Ectodermal cell (in vitro differentiated cells): ENCODE measurements around the gene SCNM1.
"Not testable (repeated sequence)": the region's sequence is repeated elsewhere in the genome, so short reads cannot be mapped to it uniquely, and the experiment has no call there.

Experiments used
- H3K27ac ChIP-seq: 2 replicates; pipeline ENCODE4 v1.7.0; 2013; ENCODE audit warnings: mild to moderate bottlenecking, low read depth, low read length; ENCODE audit not compliant: insufficient read depth, poor library complexity, severe bottlenecking
- H3K27me3 ChIP-seq: 2 replicates; pipeline ENCODE4 v1.7.0; 2013; ENCODE audit warnings: mild to moderate bottlenecking, low read length; ENCODE audit not compliant: insufficient read depth, control insufficient read depth, poor library complexity, severe bottlenecking
- H3K36me3 ChIP-seq: one replicate; pipeline ENCODE4 v1.7.0; 2013; ENCODE audit warnings: low read length; ENCODE audit not compliant: control insufficient read depth, insufficient read depth
- H3K4me1 ChIP-seq: one replicate; pipeline ENCODE4 v1.7.0; 2013; ENCODE audit warnings: low read length; ENCODE audit not compliant: control insufficient read depth, insufficient read depth
- H3K4me3 ChIP-seq: 2 replicates; pipeline ENCODE4 v1.7.0; 2013; ENCODE audit warnings: low read depth, low read length, control low read depth; ENCODE audit not compliant: insufficient read depth
- H3K9me3 ChIP-seq: 2 replicates; pipeline ENCODE4 v1.7.0; 2013; ENCODE audit warnings: mild to moderate bottlenecking, low read length, moderate library complexity; ENCODE audit not compliant: control insufficient read depth
- WGBS, 2 experiments: methylation state at CpG; one replicate each; pipeline ENCODE4 v1.1.7; 2013; ENCODE audit warnings: missing lambda C conversion rate in 2 of 2; 5-methylcytosine and 5-hydroxymethylcytosine counted together

SCNM1 gene

GRCh38 chr1:151166505-151166956 is 587 bp downstream of the SCNM1 start:
- Histone ChIP-seq H3K27ac (peak overlapping the region; percentile 60), H3K36me3 (peaks cover 4% of the 10 kb centered on the region)

GRCh38 chr1:151167116-151167515 is 1.2 kb downstream of the SCNM1 start:
- Histone ChIP-seq H3K4me1 (peaks cover 16% of the 10 kb centered on the region), H3K36me3 (no peaks in the 10 kb centered on the region), H3K9me3 (no peaks in the 10 kb centered on the region), H3K4me3 (peak overlapping the region; percentile 95), H3K27ac (no peak overlapping the region), H3K27me3 (no peaks in the 10 kb centered on the region)
- 95% methylated on average over 6 of the region's 6 CpGs for WGBS, 2 experiments

More at GRCh38 chr1:151166505-151166956, 587 bp downstream of the SCNM1 start:
- 8 to 10% methylated on average over 15 of the region's 15 CpGs for WGBS, 2 experiments
- peak overlapping the region; percentile 95 for H3K4me3 ChIP-seq
- peaks cover 16% of the 10 kb centered on the region for H3K4me1 ChIP-seq
- no peaks in the 10 kb centered on the region for H3K27me3 ChIP-seq
- H3K9me3 ChIP-seq = no peaks in the 10 kb centered on the region

DNA sequence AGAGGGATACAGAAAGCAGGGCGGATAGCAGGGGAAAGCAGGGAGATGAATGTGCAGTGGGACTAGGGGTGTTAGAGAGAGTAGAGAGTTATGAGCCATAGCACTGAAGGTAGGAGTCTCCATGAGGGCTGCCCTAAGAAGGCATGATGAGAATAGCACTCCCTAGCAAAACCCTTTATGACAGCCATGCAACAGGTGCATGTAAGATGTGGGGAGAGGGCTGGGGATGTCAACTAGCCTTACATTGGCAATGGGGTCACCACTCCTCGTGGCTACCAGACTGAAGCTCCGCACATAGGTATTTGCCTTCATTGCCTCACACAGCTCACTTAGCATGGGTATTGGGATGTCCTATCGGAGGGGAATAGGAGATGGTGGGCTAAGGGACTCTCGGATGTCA is 5.2 kb downstream of the SCNM1 start:
- 83 to 93% methylated on average over 4 to 5 of the region's 5 CpGs for WGBS, 2 experiments
- Histone ChIP-seq H3K9me3 (no peaks in the 10 kb centered on the region), H3K4me3 (no peak overlapping the region), H3K27ac (no peak overlapping the region), H3K4me1 (peaks cover 5% of the 10 kb centered on the region), H3K36me3 (peaks cover 7% of the 10 kb centered on the region), H3K27me3 (no peaks in the 10 kb centered on the region)

GRCh38 chr1:151175041-151175741 is 9.2 kb downstream of the SCNM1 start:
- Histone ChIP-seq H3K4me3 (no peak overlapping the region), H3K9me3 (no peaks in the 10 kb centered on the region), H3K36me3 (peaks cover 24% of the 10 kb centered on the region), H3K27ac (no peak overlapping the region), H3K4me1 (no peaks in the 10 kb centered on the region), H3K27me3 (no peaks in the 10 kb centered on the region)
- WGBS, 2 experiments = 95 to 99% methylated on average over 4 to 5 of the region's 6 CpGs

DNA sequence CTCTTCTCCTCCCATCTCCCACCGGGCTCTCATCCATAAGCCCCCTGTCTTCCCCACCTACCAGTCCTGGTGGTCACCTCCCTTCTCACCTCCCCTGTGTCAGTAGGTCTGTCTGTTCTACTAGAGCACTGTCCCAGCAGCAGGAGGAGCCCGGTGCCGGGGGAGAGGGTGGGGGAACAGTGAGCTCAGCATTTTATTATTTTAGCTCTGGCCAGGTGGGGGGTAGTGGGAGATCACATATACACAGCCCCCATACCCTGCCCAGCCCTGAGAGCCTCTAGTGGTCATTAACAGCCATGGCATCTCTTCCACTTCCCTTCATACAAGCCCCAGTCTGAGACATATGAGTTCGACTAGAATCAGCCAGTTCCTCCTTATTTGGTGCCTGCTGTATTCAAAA is 9.9 kb downstream of the SCNM1 start, which contains the start of gene TMOD4:
TSS of gene TMOD4 (minus strand) at position 119 of the 400 bp plus-strand sequence. CDS start 1,106 bp downstream, outside the sequence.
- peaks cover 28% of the 10 kb centered on the region for H3K36me3 ChIP-seq
- no peaks in the 10 kb centered on the region for H3K4me1 ChIP-seq
- no peak within 1 kb of the TSS for H3K4me3 ChIP-seq
- H3K27me3 ChIP-seq = no peaks in the 10 kb centered on the region
- 89% methylated on average over 2 to 4 of the region's 4 CpGs for WGBS, 2 experiments
- H3K9me3 ChIP-seq = no peaks in the 10 kb centered on the region
- peak within 1 kb of the TSS; percentile 6 for H3K27ac ChIP-seq

DNA sequence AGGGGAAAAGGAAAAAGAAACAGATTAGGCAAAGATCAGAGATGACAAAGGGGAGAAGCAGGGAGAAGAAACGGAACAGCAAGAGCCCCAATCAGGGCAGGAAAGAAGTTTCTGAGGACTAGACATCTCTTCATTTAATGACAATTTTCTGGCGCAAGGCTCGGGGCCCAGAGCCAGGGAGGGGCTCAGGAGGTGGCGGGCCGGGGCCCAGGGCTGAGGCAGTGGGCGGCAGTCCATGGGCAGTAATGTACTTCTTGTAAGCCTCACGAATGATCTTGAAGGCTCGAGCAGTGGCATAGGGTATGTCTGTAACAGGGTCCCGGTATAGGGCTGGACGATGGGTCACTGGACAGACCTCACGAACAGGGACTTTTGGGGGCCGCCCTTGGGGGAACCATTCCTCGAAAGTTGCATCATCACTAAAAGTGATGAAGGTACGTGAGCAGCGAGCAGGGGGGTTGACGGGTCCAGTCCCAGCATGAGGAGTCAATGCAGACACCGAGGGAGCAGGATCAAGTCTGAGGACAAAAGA is 10.6 kb downstream of the SCNM1 start:
- H3K9me3 ChIP-seq = no peaks in the 10 kb centered on the region
- WGBS, 2 experiments = 95% methylated on average over 17 of the region's 17 CpGs
- no peaks in the 10 kb centered on the region for H3K4me1 ChIP-seq

DNA sequence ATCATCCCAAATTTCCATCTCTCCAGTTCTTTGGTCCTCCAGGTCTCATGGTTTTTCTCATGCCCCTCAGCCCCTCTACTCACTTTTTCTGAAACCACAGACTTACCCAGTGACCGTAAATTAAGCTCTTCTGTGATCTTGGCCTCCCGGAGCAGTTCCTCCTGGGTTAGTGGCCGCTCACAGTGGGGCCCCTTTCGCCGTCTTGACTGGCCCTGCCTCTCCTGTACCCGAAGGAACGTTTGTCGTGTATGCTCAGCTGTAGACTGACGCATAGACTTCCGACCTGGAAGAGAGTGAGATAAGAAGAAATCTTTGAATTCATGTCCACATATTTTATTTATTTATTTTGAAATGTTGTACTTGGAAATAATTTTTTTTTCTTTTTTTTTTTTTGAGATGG is 18.3 kb downstream of the SCNM1 start:
- Histone ChIP-seq H3K36me3 (peaks cover 44% of the 10 kb centered on the region), H3K4me3 (no peak overlapping the region), H3K27me3 (no peaks in the 10 kb centered on the region), H3K9me3 (no peaks in the 10 kb centered on the region), H3K4me1 (peaks cover 10% of the 10 kb centered on the region), H3K27ac (no peak overlapping the region)
- WGBS, 2 experiments = 95 to 97% methylated on average over 9 to 10 of the region's 10 CpGs

More for the DNA sequence above, 10.6 kb downstream of the SCNM1 start:
- H3K4me3 ChIP-seq = no peak overlapping the region
- peak overlapping the region; percentile 6 for H3K27ac ChIP-seq
- H3K27me3 ChIP-seq = no peaks in the 10 kb centered on the region
- H3K36me3 ChIP-seq = peaks cover 34% of the 10 kb centered on the region

- Histone ChIP-seq H3K27me3 (no peaks in the 10 kb centered on the region), H3K27ac (no peak overlapping the region), H3K4me3 (no peak overlapping the region), H3K36me3 (peaks cover 30% of the 10 kb centered on the region), H3K9me3 (no peaks in the 10 kb centered on the region), H3K4me1 (peaks cover 10% of the 10 kb centered on the region)
- WGBS, 2 experiments = 100% methylated on average over 1 of the region's 1 CpG; no CpG with 5 or more reads in 1 of the 2 experiments
Measured at GRCh38 chr1:151187205-151187604, 21.3 kb downstream of the SCNM1 start.

DNA sequence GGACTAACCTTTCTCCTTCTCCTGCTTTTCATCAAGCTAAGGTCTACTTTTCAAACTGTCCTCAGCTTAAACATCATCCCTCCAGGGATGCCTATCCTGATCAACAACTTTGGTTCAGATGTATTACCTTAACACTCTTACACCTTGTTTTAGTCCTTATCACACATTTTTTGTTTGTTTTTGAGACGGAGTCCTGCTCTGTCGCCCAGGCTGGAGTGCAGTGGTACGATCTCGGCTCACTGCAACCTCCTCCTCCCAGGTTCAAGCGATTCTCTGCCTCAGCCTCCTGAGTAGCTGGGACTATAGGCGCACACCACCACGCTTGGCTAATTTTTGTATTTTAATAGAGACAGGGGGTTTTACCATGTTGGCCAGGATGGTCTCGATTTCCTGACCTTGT is 22.7 kb downstream of the SCNM1 start:
- 80 to 93% methylated on average over 8 of the region's 8 CpGs for WGBS, 2 experiments
- H3K27ac ChIP-seq, H3K9me3 ChIP-seq, H3K27me3 ChIP-seq: not testable (repeated sequence)
- peak overlapping the region; percentile 93 for H3K4me3 ChIP-seq
- peaks cover 10% of the 10 kb centered on the region for H3K4me1 ChIP-seq
- H3K36me3 ChIP-seq = peaks cover 16% of the 10 kb centered on the region

GRCh38 chr1:151189637-151190445 is 23.9 kb downstream of the SCNM1 start, which contains the start of gene VPS72:
VPS72 (minus strand) TSS chr1:151190197; CDS start chr1:151190121, 76 bp downstream.
- Histone ChIP-seq H3K36me3 (peaks cover 7% of the 10 kb centered on the region), H3K4me3 (peak within 1 kb of the TSS; percentile 93), H3K27me3 (no peaks in the 10 kb centered on the region), H3K9me3 (no peaks in the 10 kb centered on the region), H3K4me1 (peaks cover 10% of the 10 kb centered on the region), H3K27ac (peak within 1 kb of the TSS; percentile 85)
- WGBS, 2 experiments = 0 to 1% methylated on average over 41 to 42 of the region's 42 CpGs
